ENCODE results near the gene NDUFAF7. TPM values are rescaled to one million over a fixed set of nuclear protein-coding genes. Genes with fewer than 3 reads are reported as not detected.

NDUFAF7 gene
- total RNA-seq, 2 donors from 2014 or later = 12.8 to 25.7 TPM

DNA sequence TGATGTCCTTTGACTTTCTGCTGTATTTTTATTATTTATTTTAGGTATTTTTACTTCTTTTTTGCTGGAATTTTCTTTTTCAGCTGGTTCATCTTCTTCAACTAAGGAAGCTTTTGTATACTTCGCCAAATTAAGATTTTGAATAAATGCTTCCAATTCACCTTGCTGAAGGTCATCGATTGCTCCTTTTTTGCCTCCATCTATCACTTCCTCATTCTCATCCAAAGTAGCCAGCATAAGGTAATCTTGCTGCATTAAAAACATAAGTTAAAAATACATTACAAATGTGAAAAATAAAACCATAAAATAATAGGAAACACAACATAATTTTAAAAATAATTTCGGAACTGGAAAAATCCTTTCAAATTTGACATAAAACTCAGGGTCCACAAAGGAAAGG, 2.7 kb upstream of the NDUFAF7 start:
- WGBS = 93% methylated on average over 3 of the region's 3 CpGs
- Histone ChIP-seq H3K36me3 (peaks cover 0 to 2% of the 10 kb centered on the region in 2 donors), H3K27me3 (replicated peaks; ENCODE audit: insufficient read depth) (no peaks in the 10 kb centered on the region), H3K9me3 (no peaks in the 10 kb centered on the region), H3K27ac (no peak overlapping the region), H3K4me1 (replicated peaks) (no peaks in the 10 kb centered on the region), H3K4me3 (no peak overlapping the region)
- TF ChIP-seq, protein P1, sequence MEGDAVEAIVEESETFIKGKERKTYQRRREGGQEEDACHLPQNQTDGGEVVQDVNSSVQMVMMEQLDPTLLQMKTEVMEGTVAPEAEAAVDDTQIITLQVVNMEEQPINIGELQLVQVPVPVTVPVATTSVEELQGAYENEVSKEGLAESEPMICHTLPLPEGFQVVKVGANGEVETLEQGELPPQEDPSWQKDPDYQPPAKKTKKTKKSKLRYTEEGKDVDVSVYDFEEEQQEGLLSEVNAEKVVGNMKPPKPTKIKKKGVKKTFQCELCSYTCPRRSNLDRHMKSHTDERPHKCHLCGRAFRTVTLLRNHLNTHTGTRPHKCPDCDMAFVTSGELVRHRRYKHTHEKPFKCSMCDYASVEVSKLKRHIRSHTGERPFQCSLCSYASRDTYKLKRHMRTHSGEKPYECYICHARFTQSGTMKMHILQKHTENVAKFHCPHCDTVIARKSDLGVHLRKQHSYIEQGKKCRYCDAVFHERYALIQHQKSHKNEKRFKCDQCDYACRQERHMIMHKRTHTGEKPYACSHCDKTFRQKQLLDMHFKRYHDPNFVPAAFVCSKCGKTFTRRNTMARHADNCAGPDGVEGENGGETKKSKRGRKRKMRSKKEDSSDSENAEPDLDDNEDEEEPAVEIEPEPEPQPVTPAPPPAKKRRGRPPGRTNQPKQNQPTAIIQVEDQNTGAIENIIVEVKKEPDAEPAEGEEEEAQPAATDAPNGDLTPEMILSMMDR (IDR thresholded peaks at IDR 0.05) = no peak
- TF ChIP-seq POLR2AphosphoS5 (IDR thresholded peaks at IDR 0.05) = no peak
- no peak for TF ChIP-seq POLR2A (IDR thresholded peaks at IDR 0.05)
- no peak for DNase-seq (ENCODE audit: low spot score)
- intact Hi-C loops (cut with DNase I) = no loop called here

DNA sequence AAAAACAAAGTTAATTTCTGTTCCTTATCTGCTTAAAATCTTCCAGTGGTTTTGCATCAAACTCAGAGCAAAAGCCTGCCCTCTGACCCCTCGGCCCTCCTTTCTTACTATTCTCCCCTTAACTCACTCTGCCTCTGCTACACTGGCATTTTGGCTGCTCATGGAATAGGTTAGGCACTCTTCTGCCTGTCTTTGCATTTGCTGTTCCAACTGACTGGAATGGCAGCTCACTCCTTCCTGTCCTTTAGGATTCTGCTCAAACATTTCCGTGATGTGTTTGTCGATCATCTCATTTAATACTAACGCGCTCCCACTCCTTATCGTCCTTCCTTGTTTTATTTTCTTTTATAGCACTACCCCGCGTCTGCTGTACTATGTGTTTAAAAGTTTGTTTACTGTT, 877 bp upstream of the NDUFAF7 start:
- 1% methylated on average over 8 of the region's 8 CpGs for WGBS
- TF ChIP-seq, protein P1 (IDR thresholded peaks at IDR 0.05) = no peak
- TF ChIP-seq POLR2AphosphoS5 (IDR thresholded peaks at IDR 0.05) (no peak), POLR2A (IDR thresholded peaks at IDR 0.05) (no peak)
- Histone ChIP-seq H3K9me3 (no peaks in the 10 kb centered on the region), H3K36me3 (peaks cover 0 to 2% of the 10 kb centered on the region in 2 donors), H3K4me3 (peak overlapping the region; percentile 66 to 67), H3K4me1 (replicated peaks) (no peaks in the 10 kb centered on the region), H3K27ac (peak overlapping the region; percentile 87 to 89), H3K27me3 (replicated peaks; ENCODE audit: insufficient read depth) (no peaks in the 10 kb centered on the region)
- no peak for DNase-seq (ENCODE audit: low spot score)
- intact Hi-C loops (cut with DNase I) = loop anchor here (5.0 kb wide), 1 partner anchor 73 kb away; the partner anchor contains the start of gene EIF2AK2

DNA sequence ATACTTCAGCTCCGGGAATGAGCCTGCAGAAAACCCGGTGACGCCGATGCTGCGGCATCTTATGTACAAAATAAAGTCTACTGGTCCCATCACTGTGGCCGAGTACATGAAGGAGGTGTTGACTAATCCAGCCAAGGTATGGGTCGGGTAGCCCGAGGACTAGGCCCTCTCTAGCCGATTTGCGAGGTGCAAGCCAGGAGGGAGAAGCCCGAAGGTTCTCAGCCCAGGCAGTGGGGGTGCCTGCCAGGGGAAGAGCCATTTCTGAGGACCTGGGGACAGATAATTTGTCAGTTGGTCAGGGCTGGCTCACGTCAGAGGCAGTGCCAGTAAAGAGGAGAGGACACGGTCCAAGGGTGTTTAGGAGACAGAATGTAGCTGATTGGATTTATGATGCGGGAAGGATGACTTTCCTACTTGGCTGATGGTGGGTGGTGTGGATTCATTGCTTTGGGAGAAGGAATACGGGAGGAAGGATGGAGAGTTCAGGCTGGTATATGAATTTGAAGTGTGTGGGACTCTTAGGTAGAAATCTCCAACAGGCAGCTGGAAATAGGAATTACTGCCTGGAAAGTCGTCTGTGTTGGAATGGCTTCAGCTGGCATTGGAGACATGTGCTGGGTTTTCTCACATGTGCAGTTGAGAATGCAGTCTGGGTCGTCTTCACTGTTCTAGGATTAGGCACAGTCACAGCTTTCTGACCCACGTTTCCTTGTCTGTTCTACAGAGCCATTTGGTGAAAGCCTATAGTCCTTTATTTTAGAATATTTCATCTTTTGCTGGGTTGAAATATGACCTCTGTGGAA, 874 bp downstream of the NDUFAF7 start:
- H3K4me3 ChIP-seq = peak overlapping the region; percentile 66 to 67
- H3K9me3 ChIP-seq = no peaks in the 10 kb centered on the region
- H3K4me1 ChIP-seq (replicated peaks) = no peaks in the 10 kb centered on the region
- peak overlapping the region; percentile 87 to 89 for H3K27ac ChIP-seq
- intact Hi-C loops (cut with DNase I) = loop anchor here (5.0 kb wide), 1 partner anchor 75 kb away; the partner anchor contains the start of gene EIF2AK2
- H3K27me3 ChIP-seq (replicated peaks; ENCODE audit: insufficient read depth) = no peaks in the 10 kb centered on the region
- TF ChIP-seq POLR2AphosphoS5 (IDR thresholded peaks at IDR 0.05) (no peak), POLR2A (IDR thresholded peaks at IDR 0.05) (no peak)
- TF ChIP-seq, protein P1 (IDR thresholded peaks at IDR 0.05) = no peak
- H3K36me3 ChIP-seq = peaks cover 0 to 2% of the 10 kb centered on the region in 2 donors
- 9% methylated on average over 18 of the region's 18 CpGs for WGBS
- no peak for DNase-seq (ENCODE audit: low spot score)

DNA sequence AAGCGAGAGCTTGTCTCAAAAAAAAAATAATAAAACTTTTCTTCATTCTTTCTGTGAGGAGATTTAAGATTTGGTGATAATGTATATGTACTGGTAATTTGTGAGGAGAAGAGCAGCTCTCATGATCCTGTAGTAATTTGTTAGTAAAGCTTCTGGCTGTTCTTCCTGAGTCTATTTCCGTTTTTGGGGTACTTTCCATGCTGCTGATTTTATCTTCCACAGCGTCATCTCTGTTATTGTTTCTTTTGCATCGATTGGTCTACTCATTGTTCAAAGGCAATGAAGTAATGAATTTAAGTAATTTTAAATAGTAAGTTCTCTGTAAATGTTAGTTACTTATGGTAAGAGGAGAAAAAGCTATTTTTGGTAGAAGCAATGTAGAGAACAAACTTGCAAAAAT, 12.0 kb downstream of the NDUFAF7 start:
- 89% methylated on average over 4 of the region's 4 CpGs for WGBS
- Histone ChIP-seq H3K4me3 (no peak overlapping the region), H3K4me1 (replicated peaks) (no peaks in the 10 kb centered on the region), H3K27ac (no peak overlapping the region), H3K9me3 (no peaks in the 10 kb centered on the region), H3K27me3 (replicated peaks; ENCODE audit: insufficient read depth) (no peaks in the 10 kb centered on the region), H3K36me3 (peaks cover 0 to 6% of the 10 kb centered on the region in 2 donors)
- no peak for TF ChIP-seq POLR2AphosphoS5 (IDR thresholded peaks at IDR 0.05)
- no peak for TF ChIP-seq POLR2A (IDR thresholded peaks at IDR 0.05)
- TF ChIP-seq, protein P1 (IDR thresholded peaks at IDR 0.05) = no peak
- no peak for DNase-seq (ENCODE audit: low spot score)
- intact Hi-C loops (cut with DNase I) = no loop called here

DNA sequence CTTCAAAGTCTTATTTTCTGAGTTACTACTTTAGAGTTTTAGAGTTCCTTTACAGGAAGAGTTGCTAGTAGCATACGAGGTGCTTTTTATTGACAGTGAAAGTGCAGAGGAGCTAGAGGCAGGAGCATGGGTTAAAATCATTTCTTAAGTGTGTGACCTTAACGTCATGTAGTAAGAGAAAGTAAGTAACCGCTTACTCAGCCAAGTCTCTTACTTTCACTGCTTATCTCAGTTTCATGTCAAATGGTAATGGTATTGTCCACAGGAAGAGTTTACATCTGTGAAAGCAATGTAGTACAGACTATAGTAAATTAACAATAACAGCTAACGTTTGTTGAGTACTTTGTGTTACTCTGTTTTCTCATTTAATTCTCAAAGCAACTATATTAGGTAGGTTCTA, 12.6 kb downstream of the NDUFAF7 start:
- Histone ChIP-seq H3K9me3 (no peaks in the 10 kb centered on the region), H3K4me3 (no peak overlapping the region), H3K4me1 (replicated peaks) (no peaks in the 10 kb centered on the region), H3K27ac (no peak overlapping the region), H3K36me3 (peaks cover 0 to 6% of the 10 kb centered on the region in 2 donors), H3K27me3 (replicated peaks; ENCODE audit: insufficient read depth) (no peaks in the 10 kb centered on the region)
- 61% methylated on average over 4 of the region's 4 CpGs for WGBS
- TF ChIP-seq POLR2A (IDR thresholded peaks at IDR 0.05) (no peak), POLR2AphosphoS5 (IDR thresholded peaks at IDR 0.05) (no peak)
- TF ChIP-seq, protein P1 (IDR thresholded peaks at IDR 0.05) = no peak
- intact Hi-C loops (cut with DNase I) = no loop called here
- no peak for DNase-seq (ENCODE audit: low spot score)
